Inflammatory macrophage treated with lipopolysaccharide for 4 hours (primary cell): ENCODE data around the gene PPP1R12A.
"Not testable (repeated sequence)": the region's sequence is repeated elsewhere in the genome, so short reads cannot be mapped to it uniquely, and the experiment has no call there.

Source experiments
- DNase-seq: peaks from one replicate; pipeline ENCODE4 v3.0.0-alpha.2; 2020

Gene PPP1R12A

GRCh38 chr12:79935021-79935623 lies at the start of gene PPP1R12A:
TSS of gene PPP1R12A (minus strand) at chr12:79935097. CDS start at chr12:79934931, 166 bp downstream.
- peak; percentile 98 for DNase-seq

- DNase-seq = no peak
These were observed 49.2 kb upstream of the PPP1R12A start for GRCh38 chr12:79983986-79984620.

DNA sequence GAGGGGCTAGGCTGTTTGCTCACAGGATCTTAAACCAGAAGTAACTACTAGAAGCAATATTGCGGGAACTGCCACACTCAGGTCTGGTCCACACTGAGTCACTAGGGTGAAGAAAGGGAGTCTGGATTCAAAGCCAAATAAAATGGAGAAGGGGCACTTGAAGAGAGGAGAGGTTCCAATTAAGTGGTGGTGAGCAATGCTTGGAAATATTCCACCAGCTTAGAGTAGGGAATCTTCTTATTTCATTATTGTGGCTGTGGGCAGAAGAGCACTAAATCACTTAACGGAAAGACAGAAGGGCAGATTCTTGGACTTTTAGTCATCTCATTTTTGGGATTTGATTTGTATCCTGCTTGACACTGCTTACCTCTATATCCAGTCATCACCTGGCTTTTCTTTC lies 48.6 kb upstream of the PPP1R12A start:
- no peak for DNase-seq

DNA sequence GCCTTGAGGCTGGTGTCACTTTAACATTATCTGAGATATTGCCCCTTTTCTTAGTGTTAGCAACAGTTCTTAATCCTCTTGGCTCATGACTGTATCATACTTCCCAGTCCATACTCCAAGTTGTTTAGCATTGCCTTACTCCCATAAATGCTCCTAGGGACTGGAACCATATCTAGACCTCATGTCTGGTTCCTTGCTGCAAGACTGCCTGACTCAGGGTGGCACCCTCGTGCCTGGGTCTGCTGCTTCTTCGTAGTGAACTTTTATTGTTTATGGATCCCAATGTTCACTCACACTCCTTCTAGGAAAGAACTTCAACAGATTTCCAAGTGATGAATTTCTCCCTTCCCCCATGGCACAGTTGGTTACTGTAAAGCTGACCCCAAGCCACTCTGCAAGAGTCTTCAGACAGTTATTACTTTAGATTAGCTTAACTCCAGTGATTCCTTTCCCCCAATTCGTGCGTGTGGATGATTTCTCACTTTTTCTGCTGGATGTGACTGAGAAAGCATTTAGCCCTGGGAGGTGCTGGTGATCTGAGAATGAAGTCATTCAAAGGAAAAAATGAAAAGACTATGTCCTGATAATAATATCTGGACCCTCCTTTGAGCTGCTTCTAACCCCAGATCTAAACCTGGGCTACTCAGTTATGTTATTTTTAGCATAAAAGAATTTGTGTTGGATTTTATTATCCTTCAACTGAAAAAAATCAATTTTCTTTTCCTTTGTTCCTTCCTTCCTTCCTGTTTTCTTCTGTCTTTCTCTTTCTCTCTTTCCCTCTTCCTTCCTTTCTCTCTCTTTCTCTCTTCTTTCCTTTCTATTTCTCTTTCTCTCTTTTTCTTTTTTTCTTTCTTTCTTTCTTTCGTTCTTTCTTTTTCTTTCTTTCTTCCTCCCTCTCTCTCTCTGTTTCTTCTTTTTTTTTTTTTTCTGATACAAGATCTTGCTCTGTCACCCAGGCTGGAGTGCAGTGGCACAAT lies 47.5 kb upstream of the PPP1R12A start:
- DNase-seq = no peak

- DNase-seq = no peak
These were observed 43.8 kb upstream of the PPP1R12A start for GRCh38 chr12:79978692-79979091.

- not testable (repeated sequence) for DNase-seq
These were observed 43.1 kb upstream of the PPP1R12A start for GRCh38 chr12:79977856-79978460.

- no peak for DNase-seq
These were observed 40.2 kb upstream of the PPP1R12A start for GRCh38 chr12:79975143-79975542.

- DNase-seq = no peak
These were observed 38.9 kb upstream of the PPP1R12A start for GRCh38 chr12:79973801-79974200.

- DNase-seq = no peak
These were observed 29.3 kb upstream of the PPP1R12A start for GRCh38 chr12:79964100-79964627.

- DNase-seq = peak; percentile 1
These were observed 26.5 kb upstream of the PPP1R12A start for GRCh38 chr12:79961411-79961810.

GRCh38 chr12:79959484-79959883 lies 24.6 kb upstream of the PPP1R12A start:
- no peak for DNase-seq

DNA sequence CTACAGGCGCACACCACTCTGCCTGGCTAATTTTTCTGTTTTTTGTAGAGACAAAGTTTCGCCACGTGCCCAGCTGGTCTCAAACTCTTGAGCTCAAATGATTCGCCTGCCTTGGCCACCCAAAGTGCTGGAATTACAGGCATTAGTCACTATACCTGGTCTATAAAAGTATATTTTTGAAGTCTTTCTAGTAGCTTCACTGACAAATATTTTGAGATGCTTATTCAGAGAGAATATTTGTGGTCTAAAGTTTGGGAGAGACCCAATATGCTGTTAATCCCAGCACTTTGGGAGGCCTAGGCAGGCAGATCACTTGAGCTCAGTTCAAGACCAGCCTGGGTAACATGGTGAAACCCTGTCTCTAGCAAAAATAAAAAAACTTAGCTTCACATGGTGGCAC lies 22.0 kb upstream of the PPP1R12A start:
- DNase-seq = no peak

GRCh38 chr12:79955561-79955960 lies 20.7 kb upstream of the PPP1R12A start:
- no peak for DNase-seq

GRCh38 chr12:79954037-79954610 lies 19.2 kb upstream of the PPP1R12A start:
- DNase-seq = no peak

DNA sequence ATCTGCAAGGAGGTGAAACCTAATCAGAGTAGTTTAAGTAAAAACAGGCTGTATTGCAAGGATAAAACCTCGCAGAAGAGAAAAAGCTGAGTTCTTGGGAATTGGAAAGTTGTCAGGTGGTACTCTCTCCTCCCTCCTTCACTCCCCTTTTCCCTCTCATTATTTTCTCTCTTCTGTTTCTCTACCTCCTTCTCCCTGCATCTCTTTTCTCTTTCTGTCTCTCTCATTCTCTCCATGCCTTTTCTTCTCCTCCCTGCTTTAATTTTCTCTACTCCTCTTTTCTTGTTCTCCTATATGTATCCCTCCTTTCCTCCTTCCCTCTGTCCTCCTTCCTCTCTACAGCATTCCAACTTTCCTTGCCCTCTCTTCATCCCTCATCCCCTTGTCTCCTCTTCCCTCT lies 14.2 kb upstream of the PPP1R12A start:
- no peak for DNase-seq

- no peak for DNase-seq
These were observed 10.5 kb upstream of the PPP1R12A start for GRCh38 chr12:79945433-79945832.

- no peak for DNase-seq
These were observed 9.7 kb upstream of the PPP1R12A start for GRCh38 chr12:79944565-79944964.

- DNase-seq = not testable (repeated sequence)
These were observed 7.9 kb upstream of the PPP1R12A start for GRCh38 chr12:79942846-79943245.

- DNase-seq = peak; percentile 46
These were observed 4.9 kb upstream of the PPP1R12A start for GRCh38 chr12:79939728-79940310.

GRCh38 chr12:79938843-79939242 lies 3.9 kb upstream of the PPP1R12A start:
- DNase-seq = no peak

- DNase-seq = no peak
These were observed 1.8 kb upstream of the PPP1R12A start for GRCh38 chr12:79936670-79937069.
